Endothelial cell of umbilical vein (primary cell): Measurements from ENCODE around the gene LHX6. TPM values are rescaled to one million over a fixed set of nuclear protein-coding genes. Genes with fewer than 3 reads are reported as not detected.

Experiments
- BruUV-seq: library from RNA; stranded (reverse); fragments of 400-500 nt; replicated peaks from 2 replicates; lab custom pipeline; 2021; lab: Mats Ljungman, UMichigan
- CTCF ChIA-PET: fragments of 300-600, 350-600 bp; sonication (Branson Sonifier 250); formaldehyde crosslinking; loops from one replicate; lab custom pipeline; 2021; ENCODE audit warnings: antibody characterized with exemption, inconsistent platforms; lab: Charles Lee
- POLR2A ChIA-PET: fragments of 300-600, 350-600 bp; sonication (Branson Sonifier 250); formaldehyde crosslinking; loops from one replicate; lab custom pipeline; 2021; ENCODE audit warnings: antibody characterized with exemption, inconsistent platforms; lab: Charles Lee
- DNase-seq: peaks from one replicate; pipeline ENCODE4 v3.0.0-alpha.2; 2011; ENCODE audit warnings: low read depth, low spot score
- FAIRE-seq: peaks from 2 replicates; lab custom pipeline; 2011; peaks lifted over from hg19 to GRCh38; lab: Jason Lieb, UNC
- H2AFZ ChIP-seq: 2 replicates; pipeline ENCODE4 v1.6.0; 2012; ENCODE audit warnings: low read depth, low read length, control low read depth, inconsistent platforms
- H3K27ac ChIP-seq: 2 replicates; pipeline ENCODE4 v1.5.1; 2011; ENCODE audit warnings: low read depth, mild to moderate bottlenecking, control low read depth, low read length, moderate library complexity; ENCODE audit not compliant: insufficient read depth
- H3K27me3 ChIP-seq, 2 experiments: 2 replicates each; pipeline versions ENCODE4 v1.6.0 to v1.6.1; 2011; ENCODE audit warnings: low read length in 2 of 2, mixed read lengths in 1 of 2; ENCODE audit not compliant: control insufficient read depth in 2 of 2, insufficient read depth in 2 of 2
- H3K36me3 ChIP-seq, 2 experiments: 2 replicates in 1 of 2; 3 replicates in 1 of 2; pipeline ENCODE4 v1.5.1; 2011; ENCODE audit warnings: low read length in 2 of 2, mild to moderate bottlenecking in 1 of 2, moderate library complexity in 1 of 2; ENCODE audit not compliant: control insufficient read depth in 2 of 2, insufficient read depth in 2 of 2; ENCODE audit errors: extremely low read depth in 1 of 2
- H3K4me1 ChIP-seq: 3 replicates; pipeline ENCODE4 v1.5.1; 2011; ENCODE audit warnings: mild to moderate bottlenecking, low read length; ENCODE audit not compliant: control insufficient read depth, insufficient read depth; ENCODE audit errors: extremely low read depth
- H3K4me2 ChIP-seq: 2 replicates; pipeline ENCODE4 v1.6.1; 2011; ENCODE audit warnings: low read length, control low read depth, mixed read lengths; ENCODE audit not compliant: insufficient read depth
- H3K4me3 ChIP-seq, 3 experiments: fragments of 200-600 bp in 1 of 3; sonication (generic), shearing (Covaris generic) in 1 of 3; replicated peaks in 1 of 3; 2 replicates each; pipeline ENCODE4 v1.5.1; 2011 to 2016; ENCODE audit warnings: control low read depth in 3 of 3, low read length in 3 of 3, mild to moderate bottlenecking in 2 of 3, inconsistent platforms in 1 of 3, low read depth in 1 of 3, moderate library complexity in 1 of 3; ENCODE audit not compliant: insufficient read depth in 1 of 3
- H3K79me2 ChIP-seq: 2 replicates; pipeline ENCODE4 v1.6.0; 2012; ENCODE audit warnings: low read length, inconsistent platforms; ENCODE audit not compliant: control insufficient read depth, insufficient read depth
- H3K9ac ChIP-seq: replicated peaks from 2 replicates; pipeline ENCODE3; 2011; ENCODE audit warnings: low read length, control low read depth; ENCODE audit not compliant: insufficient read depth; ENCODE audit errors: extremely low read depth
- H3K9me1 ChIP-seq: replicated peaks from 3 replicates; pipeline ENCODE4 v1.6.0; 2011; ENCODE audit warnings: mild to moderate bottlenecking, low read length; ENCODE audit not compliant: control insufficient read depth, insufficient read depth; ENCODE audit errors: extremely low read depth
- H3K9me3 ChIP-seq: replicated peaks from 2 replicates; pipeline ENCODE4 v1.5.1; 2012; ENCODE audit warnings: low read length, inconsistent platforms; ENCODE audit not compliant: control insufficient read depth, insufficient read depth
- H4K20me1 ChIP-seq: replicated peaks from 2 replicates; pipeline ENCODE3; 2011; ENCODE audit warnings: mild to moderate bottlenecking, low read length; ENCODE audit not compliant: control insufficient read depth, insufficient read depth; ENCODE audit errors: extremely low read depth
- EZH2 ChIP-seq: IDR thresholded peaks from 2 replicates; pipeline ENCODE4 v1.6.1; 2012; ENCODE audit warnings: borderline replicate concordance, low read depth, mild to moderate bottlenecking, moderate library complexity, low read length, inconsistent platforms; ENCODE audit not compliant: severe bottlenecking
- FOS ChIP-seq: IDR thresholded peaks from 2 replicates; pipeline ENCODE4 v1.6.1; 2011; ENCODE audit warnings: mild to moderate bottlenecking, low read length, moderate library complexity, borderline replicate concordance; ENCODE audit not compliant: insufficient read depth
- GATA2 ChIP-seq: IDR thresholded peaks from 2 replicates; pipeline ENCODE4 v1.7.0; 2011; ENCODE audit warnings: low read depth, mild to moderate bottlenecking, moderate library complexity, mixed read lengths, low read length; ENCODE audit not compliant: insufficient read length, insufficient read depth
- JUN ChIP-seq: IDR thresholded peaks from 2 replicates; pipeline ENCODE4 v1.6.1; 2011; ENCODE audit warnings: borderline replicate concordance, low read depth; ENCODE audit not compliant: insufficient read length, insufficient read depth
- MYC ChIP-seq: IDR thresholded peaks from one replicate; pipeline ENCODE4 v1.6.1; 2011; ENCODE audit warnings: mild to moderate bottlenecking, low read depth, low read length
- POLR2A ChIP-seq: IDR thresholded peaks from 2 replicates; pipeline ENCODE4 v1.6.1; 2012; ENCODE audit warnings: low read depth, mild to moderate bottlenecking, control low read depth, low read length
- POLR2AphosphoS5 ChIP-seq: IDR thresholded peaks from 2 replicates; pipeline ENCODE4 v1.6.1; 2012; ENCODE audit warnings: low read depth, mild to moderate bottlenecking, control low read depth, low read length, moderate library complexity; ENCODE audit not compliant: insufficient read depth
- dilution Hi-C: fragments of 300-500 bp; cut with MboI; formaldehyde crosslinking; loops from one replicate; pipeline ENCODE4 v1.15.0; 2019; ENCODE audit warnings: low sequenced_read_pairs; ENCODE audit not compliant: extremely low pct_ligation_motif_present
- intact Hi-C: fragments of 100-400 bp; cut with micrococcal nuclease; formaldehyde crosslinking; loops from one replicate; pipeline ENCODE4 v1.10.0; 2022
- polyA plus RNA-seq, 4 experiments: library from polyadenylated mRNA; depleted of rRNA in 3 of 4; stranded (reverse) in 3 of 4; unstranded in 1 of 4; fragments of >200 nt; gene quantifications; 2 replicates each; pipeline versions ENCODE4 v1.2.1 to v1.2.3, GENCODE V29; 2011 to 2012; ENCODE audit warnings: missing spikeins in 1 of 4
- total RNA-seq: library from RNA; stranded (reverse); gene quantifications from 2 replicates; pipeline ENCODE4 v1.2.3, GENCODE V29; 2021
- TF ChIP-seq, protein P1 (sequence below): IDR thresholded peaks from 2 replicates; pipeline ENCODE4 v1.6.1; 2011; ENCODE audit not compliant: insufficient read depth, insufficient read length
- TF ChIP-seq, protein P2 (sequence below), 2 donors: IDR thresholded peaks; 1 replicate in 1 of 2; 2 replicates in 1 of 2; pipeline ENCODE4 v1.5.1; 2011; ENCODE audit warnings: low read length in 2 of 2, mild to moderate bottlenecking in 2 of 2, moderate library complexity in 2 of 2, control low read depth in 1 of 2, inconsistent platforms in 1 of 2, low read depth in 1 of 2; ENCODE audit not compliant: insufficient read depth in 1 of 2; ENCODE audit errors: extremely low read depth in 1 of 2

Gene LHX6
- total and polyA plus RNA-seq, 2 donors (not counting 3 experiments of a cell fraction or from before 2014, with no cell fraction given) = 2.4 to 18.4 TPM

DNA sequence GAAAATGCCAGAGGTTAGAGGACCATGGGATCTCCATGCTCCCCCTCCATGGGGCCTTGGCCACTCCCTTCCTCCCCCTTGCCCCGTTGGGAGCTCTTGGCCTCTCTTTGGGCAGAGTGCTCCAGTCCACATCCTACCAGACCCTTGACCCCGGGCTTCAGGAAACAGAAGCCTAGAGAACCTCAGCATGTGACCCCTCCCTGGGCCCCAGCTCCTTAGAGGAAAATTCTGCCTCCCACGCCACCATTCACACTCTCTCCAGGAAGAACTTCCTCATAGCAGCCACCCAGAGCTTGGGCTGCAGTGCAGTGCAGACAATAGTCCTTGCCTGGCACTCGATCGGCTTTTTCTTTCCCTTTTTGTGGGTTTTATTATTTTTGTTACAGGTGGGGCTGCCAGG is 6.0 kb downstream of the LHX6 start:
- ChIA-PET CTCF (interaction anchor here (0.8 to 1.6 kb wide), 7 partner anchors 26 to 128 kb away, joined by 3 to 11 read pairs (median 3); no protein-coding TSS in a partner anchor), POLR2A (no interaction called here)
- DNase-seq = no peak
- no peak overlapping the region for H3K27ac ChIP-seq
- BruUV-seq = no TSS peak
- no peaks in the 10 kb centered on the region for H3K79me2 ChIP-seq
- no peaks in the 10 kb centered on the region for H3K9me1 ChIP-seq
- H3K4me3 ChIP-seq = no peak overlapping the region
- H3K4me2 ChIP-seq = no peak overlapping the region
- FAIRE-seq = no peak
- no peak overlapping the region for H3K9ac ChIP-seq
- H2AFZ ChIP-seq = no peak overlapping the region
- H4K20me1 ChIP-seq = no peaks in the 10 kb centered on the region
- H3K9me3 ChIP-seq = no peaks in the 10 kb centered on the region
- H3K36me3 ChIP-seq = no peaks in the 10 kb centered on the region
- H3K4me1 ChIP-seq = peaks cover 16% of the 10 kb centered on the region
- TF ChIP-seq EZH2 (no peak), GATA2 (no peak), POLR2A (no peak), JUN (no peak), POLR2AphosphoS5 (no peak), MYC (no peak), FOS (no peak)
- TF ChIP-seq, protein P1, sequence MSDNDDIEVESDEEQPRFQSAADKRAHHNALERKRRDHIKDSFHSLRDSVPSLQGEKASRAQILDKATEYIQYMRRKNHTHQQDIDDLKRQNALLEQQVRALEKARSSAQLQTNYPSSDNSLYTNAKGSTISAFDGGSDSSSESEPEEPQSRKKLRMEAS = no peak
- TF ChIP-seq, protein P2, sequence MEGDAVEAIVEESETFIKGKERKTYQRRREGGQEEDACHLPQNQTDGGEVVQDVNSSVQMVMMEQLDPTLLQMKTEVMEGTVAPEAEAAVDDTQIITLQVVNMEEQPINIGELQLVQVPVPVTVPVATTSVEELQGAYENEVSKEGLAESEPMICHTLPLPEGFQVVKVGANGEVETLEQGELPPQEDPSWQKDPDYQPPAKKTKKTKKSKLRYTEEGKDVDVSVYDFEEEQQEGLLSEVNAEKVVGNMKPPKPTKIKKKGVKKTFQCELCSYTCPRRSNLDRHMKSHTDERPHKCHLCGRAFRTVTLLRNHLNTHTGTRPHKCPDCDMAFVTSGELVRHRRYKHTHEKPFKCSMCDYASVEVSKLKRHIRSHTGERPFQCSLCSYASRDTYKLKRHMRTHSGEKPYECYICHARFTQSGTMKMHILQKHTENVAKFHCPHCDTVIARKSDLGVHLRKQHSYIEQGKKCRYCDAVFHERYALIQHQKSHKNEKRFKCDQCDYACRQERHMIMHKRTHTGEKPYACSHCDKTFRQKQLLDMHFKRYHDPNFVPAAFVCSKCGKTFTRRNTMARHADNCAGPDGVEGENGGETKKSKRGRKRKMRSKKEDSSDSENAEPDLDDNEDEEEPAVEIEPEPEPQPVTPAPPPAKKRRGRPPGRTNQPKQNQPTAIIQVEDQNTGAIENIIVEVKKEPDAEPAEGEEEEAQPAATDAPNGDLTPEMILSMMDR (IDR thresholded peaks at IDR 0.05; ENCODE audit: extremely low read depth in 1 of 2, insufficient read depth in 1 of 2, low read depth in 1 of 2, low read length in 2 of 2) = no peak
- H3K27me3 ChIP-seq = peaks cover 30 to 40% of the 10 kb centered on the region in 2 experiments
- intact Hi-C loops (no loop called here), dilution Hi-C loops (no loop called here)
